WTC11 (cell line): ENCODE data around the gene GPR152. TPM values are rescaled to one million over a fixed set of nuclear protein-coding genes. Genes with fewer than 3 reads are reported as not detected.

Experiments used
- ATF1 ChIP-seq: sonication (generic); formaldehyde crosslinking; IDR thresholded peaks from 2 replicates; pipeline ENCODE4 v1.8.1; 2023; ENCODE audit warnings: mild to moderate bottlenecking, moderate library complexity, missing genetic modification reagents
- CREB1 ChIP-seq: sonication (generic); formaldehyde crosslinking; IDR thresholded peaks from 2 replicates; pipeline ENCODE4 v1.8.0; 2023; ENCODE audit warnings: mild to moderate bottlenecking, missing genetic modification reagents
- ETV6 ChIP-seq: sonication (generic); formaldehyde crosslinking; IDR thresholded peaks from 2 replicates; pipeline ENCODE4 v1.8.1; 2022; ENCODE audit warnings: mild to moderate bottlenecking, missing genetic modification reagents
- GTF2I ChIP-seq: fragments of 250-450 bp; sonication (Bioruptor Pico); conservative IDR thresholded peaks from 2 replicates; pipeline ENCODE4 v1.4.0; 2021; ENCODE audit warnings: mild to moderate bottlenecking
- NFYB ChIP-seq: sonication (generic); formaldehyde crosslinking; conservative IDR thresholded peaks from 2 replicates; pipeline ENCODE4 v1.8.0; 2022; ENCODE audit warnings: low read depth, missing genetic modification reagents
- NR1H2 ChIP-seq: sonication (generic); formaldehyde crosslinking; IDR thresholded peaks from 2 replicates; pipeline ENCODE4 v1.9.0; 2021; ENCODE audit warnings: mild to moderate bottlenecking, moderate library complexity, missing genetic modification reagents
- SMAD3 ChIP-seq: sonication (generic); formaldehyde crosslinking; IDR thresholded peaks from 2 replicates; pipeline ENCODE4 v1.8.0; 2022; ENCODE audit warnings: missing genetic modification reagents, mild to moderate bottlenecking, borderline replicate concordance
- SMAD4 ChIP-seq: sonication (generic); formaldehyde crosslinking; IDR thresholded peaks from 2 replicates; pipeline ENCODE4 v1.8.0; 2022; ENCODE audit warnings: mild to moderate bottlenecking, missing genetic modification reagents
- SP1 ChIP-seq: sonication (generic); formaldehyde crosslinking; conservative IDR thresholded peaks from 2 replicates; pipeline ENCODE4 v1.8.1; 2022; ENCODE audit warnings: missing genetic modification reagents
- TP53 ChIP-seq: sonication (generic); formaldehyde crosslinking; IDR thresholded peaks from 2 replicates; pipeline ENCODE4 v1.8.1; 2023; ENCODE audit warnings: mild to moderate bottlenecking, missing genetic modification reagents
- ZNF121 ChIP-seq: sonication (generic); formaldehyde crosslinking; IDR thresholded peaks from 2 replicates; pipeline ENCODE4 v1.8.0; 2023; ENCODE audit warnings: missing genetic modification reagents
- ZNF138 ChIP-seq: sonication (generic); formaldehyde crosslinking; conservative IDR thresholded peaks from 2 replicates; pipeline ENCODE4 v1.8.1; 2022; ENCODE audit warnings: mild to moderate bottlenecking, moderate library complexity, missing genetic modification reagents
- ZNF317 ChIP-seq: sonication (generic); formaldehyde crosslinking; IDR thresholded peaks from 2 replicates; pipeline ENCODE4 v1.8.1; 2023; ENCODE audit warnings: low read depth, mild to moderate bottlenecking, moderate library complexity, missing genetic modification reagents, borderline replicate concordance
- ZNF416 ChIP-seq: fragments of 250-450 bp; sonication (Bioruptor Pico); IDR thresholded peaks from 2 replicates; pipeline ENCODE4 v1.9.0; 2021; ENCODE audit warnings: mild to moderate bottlenecking, inconsistent platforms
- ZNF671 ChIP-seq: fragments of 250-450 bp; sonication (Bioruptor Pico); IDR thresholded peaks from 2 replicates; pipeline ENCODE4 v1.8.0; 2021; ENCODE audit warnings: mild to moderate bottlenecking
- total RNA-seq: library from RNA; stranded (reverse); gene quantifications from 3 replicates; pipeline ENCODE4 v1.2.3, GENCODE V29; 2021
- TF ChIP-seq, protein P1 (sequence below): sonication (generic); formaldehyde crosslinking; conservative IDR thresholded peaks from 2 replicates; pipeline ENCODE4 v1.8.1; 2023; ENCODE audit warnings: mild to moderate bottlenecking, low read depth, missing genetic modification reagents, moderate library complexity
- TF ChIP-seq, protein P2 (sequence below): sonication (generic); formaldehyde crosslinking; IDR thresholded peaks from 2 replicates; pipeline ENCODE4 v1.8.1; 2022; ENCODE audit warnings: missing genetic modification reagents, borderline replicate concordance
- TF ChIP-seq, protein P3 (sequence below): fragments of 250-450 bp; sonication (Bioruptor Pico); conservative IDR thresholded peaks from 2 replicates; pipeline ENCODE4 v1.9.0; 2021; ENCODE audit warnings: mild to moderate bottlenecking
- TF ChIP-seq, protein P4 (sequence below): sonication (generic); formaldehyde crosslinking; IDR thresholded peaks from 2 replicates; pipeline ENCODE4 v1.8.0; 2023; ENCODE audit warnings: missing genetic modification reagents
- TF ChIP-seq, protein P5 (sequence below): sonication (generic); formaldehyde crosslinking; IDR thresholded peaks from 2 replicates; pipeline ENCODE4 v1.8.1; 2022; ENCODE audit warnings: low read depth, missing genetic modification reagents, borderline replicate concordance
- TF ChIP-seq, protein P6 (sequence below): fragments of 250-450 bp; sonication (Bioruptor Pico); IDR thresholded peaks from 2 replicates; pipeline ENCODE4 v1.9.0; 2021; ENCODE audit warnings: mild to moderate bottlenecking
- TF ChIP-seq, protein P7 (sequence below): sonication (generic); formaldehyde crosslinking; conservative IDR thresholded peaks from 2 replicates; pipeline ENCODE4 v1.8.1; 2022; ENCODE audit warnings: mild to moderate bottlenecking, missing genetic modification reagents
- TF ChIP-seq, protein P8 (sequence below): fragments of 250-450 bp; sonication (Bioruptor Pico); IDR thresholded peaks from 2 replicates; pipeline ENCODE4 v2.1.2; 2022; ENCODE audit warnings: mild to moderate bottlenecking, moderate library complexity
- TF ChIP-seq, protein P9 (sequence below): sonication (generic); formaldehyde crosslinking; IDR thresholded peaks from 2 replicates; pipeline ENCODE4 v1.8.1; 2023; ENCODE audit warnings: mild to moderate bottlenecking, missing genetic modification reagents

GPR152 gene
- total RNA-seq, 1 experiment from 2014 or later: not detected

DNA sequence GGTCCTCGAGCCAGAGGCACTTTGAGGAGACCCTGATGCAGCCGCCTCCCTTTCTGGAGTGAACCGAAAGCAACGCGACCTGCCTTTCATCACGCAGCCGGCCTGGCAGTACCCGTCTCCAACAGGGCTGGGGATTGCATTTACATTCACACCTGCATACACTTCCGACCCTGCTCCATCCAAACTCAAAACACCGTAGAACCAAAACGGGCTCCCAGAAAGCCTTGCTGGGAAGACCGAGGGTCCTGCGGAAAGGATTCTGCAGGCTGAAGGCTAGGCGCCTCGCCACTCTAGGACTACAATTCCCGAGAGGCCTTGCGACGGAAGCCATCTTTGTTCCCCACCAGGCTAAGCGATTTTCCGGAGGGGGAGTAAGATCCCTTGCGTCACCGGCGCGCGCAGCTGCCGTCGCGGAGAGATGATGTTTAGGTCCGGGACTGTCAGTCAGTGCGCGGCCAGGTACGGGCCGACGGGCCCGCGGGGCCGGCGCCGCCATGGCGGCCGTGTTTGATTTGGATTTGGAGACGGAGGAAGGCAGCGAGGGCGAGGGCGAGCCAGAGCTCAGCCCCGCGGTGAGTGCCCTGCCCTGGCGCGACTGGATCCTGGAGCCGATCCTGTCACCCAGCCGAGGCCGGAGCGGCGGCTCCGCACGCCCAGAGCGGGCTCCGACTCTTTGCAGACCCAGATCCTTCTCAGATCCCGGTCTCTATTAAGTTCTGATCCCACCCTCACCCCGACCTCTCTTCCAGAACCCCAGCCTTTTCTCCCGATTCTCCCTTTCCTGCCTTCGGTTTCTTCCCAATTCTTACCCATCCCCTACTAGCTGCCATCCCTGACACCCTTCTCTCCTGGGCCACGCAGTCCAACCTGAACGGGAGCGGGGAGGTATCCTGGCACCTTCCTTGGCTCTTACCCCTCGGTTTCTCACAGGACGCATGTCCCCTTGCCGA lies 24.2 kb downstream of the GPR152 start, which contains the start of gene RPS6KB2 (continued):
- TF ChIP-seq, protein P1, sequence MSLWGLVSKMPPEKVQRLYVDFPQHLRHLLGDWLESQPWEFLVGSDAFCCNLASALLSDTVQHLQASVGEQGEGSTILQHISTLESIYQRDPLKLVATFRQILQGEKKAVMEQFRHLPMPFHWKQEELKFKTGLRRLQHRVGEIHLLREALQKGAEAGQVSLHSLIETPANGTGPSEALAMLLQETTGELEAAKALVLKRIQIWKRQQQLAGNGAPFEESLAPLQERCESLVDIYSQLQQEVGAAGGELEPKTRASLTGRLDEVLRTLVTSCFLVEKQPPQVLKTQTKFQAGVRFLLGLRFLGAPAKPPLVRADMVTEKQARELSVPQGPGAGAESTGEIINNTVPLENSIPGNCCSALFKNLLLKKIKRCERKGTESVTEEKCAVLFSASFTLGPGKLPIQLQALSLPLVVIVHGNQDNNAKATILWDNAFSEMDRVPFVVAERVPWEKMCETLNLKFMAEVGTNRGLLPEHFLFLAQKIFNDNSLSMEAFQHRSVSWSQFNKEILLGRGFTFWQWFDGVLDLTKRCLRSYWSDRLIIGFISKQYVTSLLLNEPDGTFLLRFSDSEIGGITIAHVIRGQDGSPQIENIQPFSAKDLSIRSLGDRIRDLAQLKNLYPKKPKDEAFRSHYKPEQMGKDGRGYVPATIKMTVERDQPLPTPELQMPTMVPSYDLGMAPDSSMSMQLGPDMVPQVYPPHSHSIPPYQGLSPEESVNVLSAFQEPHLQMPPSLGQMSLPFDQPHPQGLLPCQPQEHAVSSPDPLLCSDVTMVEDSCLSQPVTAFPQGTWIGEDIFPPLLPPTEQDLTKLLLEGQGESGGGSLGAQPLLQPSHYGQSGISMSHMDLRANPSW (CRISPR knock-in tag): no peak
- TF ChIP-seq, protein P2, sequence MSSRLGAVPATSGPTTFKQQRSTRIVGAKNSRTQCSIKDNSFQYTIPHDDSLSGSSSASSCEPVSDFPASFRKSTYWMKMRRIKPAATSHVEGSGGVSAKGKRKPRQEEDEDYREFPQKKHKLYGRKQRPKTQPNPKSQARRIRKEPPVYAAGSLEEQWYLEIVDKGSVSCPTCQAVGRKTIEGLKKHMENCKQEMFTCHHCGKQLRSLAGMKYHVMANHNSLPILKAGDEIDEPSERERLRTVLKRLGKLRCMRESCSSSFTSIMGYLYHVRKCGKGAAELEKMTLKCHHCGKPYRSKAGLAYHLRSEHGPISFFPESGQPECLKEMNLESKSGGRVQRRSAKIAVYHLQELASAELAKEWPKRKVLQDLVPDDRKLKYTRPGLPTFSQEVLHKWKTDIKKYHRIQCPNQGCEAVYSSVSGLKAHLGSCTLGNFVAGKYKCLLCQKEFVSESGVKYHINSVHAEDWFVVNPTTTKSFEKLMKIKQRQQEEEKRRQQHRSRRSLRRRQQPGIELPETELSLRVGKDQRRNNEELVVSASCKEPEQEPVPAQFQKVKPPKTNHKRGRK: no peak
- TF ChIP-seq NR1H2 (CRISPR knock-in tag) (no peak), ZNF138 (CRISPR knock-in tag) (no peak), SMAD4 (no peak), TP53 (no peak), ZNF416 (CRISPR knock-in tag) (no peak), SMAD3 (CRISPR knock-in tag) (no peak), SP1 (peak; percentile 89), ZNF317 (CRISPR knock-in tag) (no peak), ZNF671 (CRISPR knock-in tag) (no peak), ETV6 (CRISPR knock-in tag) (peak; percentile 84; the same call in 1 of the 2 replicates), CREB1 (CRISPR knock-in tag) (peak; percentile 92), GTF2I (CRISPR knock-in tag) (no peak), NFYB (CRISPR knock-in tag) (no peak), ATF1 (CRISPR knock-in tag) (peak; percentile 95; the same call in 1 of the 2 replicates), ZNF121 (no peak)
- TF ChIP-seq, protein P3, sequence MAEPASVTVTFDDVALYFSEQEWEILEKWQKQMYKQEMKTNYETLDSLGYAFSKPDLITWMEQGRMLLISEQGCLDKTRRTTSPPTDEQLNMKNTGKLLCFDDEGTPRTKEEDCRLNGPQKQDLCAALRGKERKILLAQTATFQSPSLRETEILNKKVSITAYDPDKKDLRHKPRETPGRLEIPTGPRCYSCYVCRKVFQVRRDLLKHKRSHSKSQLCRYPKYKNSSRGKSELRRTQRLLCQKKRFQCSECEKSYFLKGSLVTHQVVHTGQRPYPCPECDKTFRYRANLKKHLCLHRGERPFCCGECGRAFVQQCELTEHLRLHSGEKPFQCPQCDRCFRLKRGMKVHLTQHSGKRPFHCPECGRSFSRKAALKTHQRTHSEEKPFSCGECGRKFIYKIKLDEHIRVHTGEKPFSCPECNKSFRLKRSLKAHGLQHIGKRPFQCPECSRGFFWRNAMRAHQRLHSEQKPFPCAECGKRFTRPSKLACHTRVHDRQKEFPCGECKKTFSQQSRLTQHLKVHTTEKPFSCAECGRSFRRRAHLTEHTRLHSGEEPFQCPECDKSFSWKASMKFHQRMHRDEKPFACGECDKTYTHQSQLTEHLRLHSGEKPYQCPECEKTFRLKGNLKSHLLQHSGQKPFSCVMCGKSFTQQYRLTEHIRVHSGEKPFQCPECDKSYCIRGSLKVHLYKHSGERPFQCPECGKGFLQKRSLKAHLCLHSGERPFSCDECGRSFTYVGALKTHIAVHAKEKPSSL (CRISPR knock-in tag): no peak
- TF ChIP-seq, protein P4, sequence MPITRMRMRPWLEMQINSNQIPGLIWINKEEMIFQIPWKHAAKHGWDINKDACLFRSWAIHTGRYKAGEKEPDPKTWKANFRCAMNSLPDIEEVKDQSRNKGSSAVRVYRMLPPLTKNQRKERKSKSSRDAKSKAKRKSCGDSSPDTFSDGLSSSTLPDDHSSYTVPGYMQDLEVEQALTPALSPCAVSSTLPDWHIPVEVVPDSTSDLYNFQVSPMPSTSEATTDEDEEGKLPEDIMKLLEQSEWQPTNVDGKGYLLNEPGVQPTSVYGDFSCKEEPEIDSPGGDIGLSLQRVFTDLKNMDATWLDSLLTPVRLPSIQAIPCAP (CRISPR knock-in tag): no peak; the same call in 1 of the 2 replicates
- TF ChIP-seq, protein P5, sequence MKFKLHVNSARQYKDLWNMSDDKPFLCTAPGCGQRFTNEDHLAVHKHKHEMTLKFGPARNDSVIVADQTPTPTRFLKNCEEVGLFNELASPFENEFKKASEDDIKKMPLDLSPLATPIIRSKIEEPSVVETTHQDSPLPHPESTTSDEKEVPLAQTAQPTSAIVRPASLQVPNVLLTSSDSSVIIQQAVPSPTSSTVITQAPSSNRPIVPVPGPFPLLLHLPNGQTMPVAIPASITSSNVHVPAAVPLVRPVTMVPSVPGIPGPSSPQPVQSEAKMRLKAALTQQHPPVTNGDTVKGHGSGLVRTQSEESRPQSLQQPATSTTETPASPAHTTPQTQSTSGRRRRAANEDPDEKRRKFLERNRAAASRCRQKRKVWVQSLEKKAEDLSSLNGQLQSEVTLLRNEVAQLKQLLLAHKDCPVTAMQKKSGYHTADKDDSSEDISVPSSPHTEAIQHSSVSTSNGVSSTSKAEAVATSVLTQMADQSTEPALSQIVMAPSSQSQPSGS (CRISPR knock-in tag): no peak
- TF ChIP-seq, protein P6, sequence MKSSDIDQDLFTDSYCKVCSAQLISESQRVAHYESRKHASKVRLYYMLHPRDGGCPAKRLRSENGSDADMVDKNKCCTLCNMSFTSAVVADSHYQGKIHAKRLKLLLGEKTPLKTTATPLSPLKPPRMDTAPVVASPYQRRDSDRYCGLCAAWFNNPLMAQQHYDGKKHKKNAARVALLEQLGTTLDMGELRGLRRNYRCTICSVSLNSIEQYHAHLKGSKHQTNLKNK (CRISPR knock-in tag): no peak
- TF ChIP-seq, protein P7, sequence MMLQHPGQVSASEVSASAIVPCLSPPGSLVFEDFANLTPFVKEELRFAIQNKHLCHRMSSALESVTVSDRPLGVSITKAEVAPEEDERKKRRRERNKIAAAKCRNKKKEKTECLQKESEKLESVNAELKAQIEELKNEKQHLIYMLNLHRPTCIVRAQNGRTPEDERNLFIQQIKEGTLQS (CRISPR knock-in tag): 0 out of 2 replicates have a peak, but pooled peaks have one; percentile 49
- TF ChIP-seq, protein P8, sequence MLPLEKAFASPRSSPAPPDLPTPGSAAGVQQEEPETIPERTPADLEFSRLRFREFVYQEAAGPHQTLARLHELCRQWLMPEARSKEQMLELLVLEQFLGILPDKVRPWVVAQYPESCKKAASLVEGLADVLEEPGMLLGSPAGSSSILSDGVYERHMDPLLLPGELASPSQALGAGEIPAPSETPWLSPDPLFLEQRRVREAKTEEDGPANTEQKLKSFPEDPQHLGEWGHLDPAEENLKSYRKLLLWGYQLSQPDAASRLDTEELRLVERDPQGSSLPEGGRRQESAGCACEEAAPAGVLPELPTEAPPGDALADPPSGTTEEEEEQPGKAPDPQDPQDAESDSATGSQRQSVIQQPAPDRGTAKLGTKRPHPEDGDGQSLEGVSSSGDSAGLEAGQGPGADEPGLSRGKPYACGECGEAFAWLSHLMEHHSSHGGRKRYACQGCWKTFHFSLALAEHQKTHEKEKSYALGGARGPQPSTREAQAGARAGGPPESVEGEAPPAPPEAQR: no peak
- TF ChIP-seq, protein P9, sequence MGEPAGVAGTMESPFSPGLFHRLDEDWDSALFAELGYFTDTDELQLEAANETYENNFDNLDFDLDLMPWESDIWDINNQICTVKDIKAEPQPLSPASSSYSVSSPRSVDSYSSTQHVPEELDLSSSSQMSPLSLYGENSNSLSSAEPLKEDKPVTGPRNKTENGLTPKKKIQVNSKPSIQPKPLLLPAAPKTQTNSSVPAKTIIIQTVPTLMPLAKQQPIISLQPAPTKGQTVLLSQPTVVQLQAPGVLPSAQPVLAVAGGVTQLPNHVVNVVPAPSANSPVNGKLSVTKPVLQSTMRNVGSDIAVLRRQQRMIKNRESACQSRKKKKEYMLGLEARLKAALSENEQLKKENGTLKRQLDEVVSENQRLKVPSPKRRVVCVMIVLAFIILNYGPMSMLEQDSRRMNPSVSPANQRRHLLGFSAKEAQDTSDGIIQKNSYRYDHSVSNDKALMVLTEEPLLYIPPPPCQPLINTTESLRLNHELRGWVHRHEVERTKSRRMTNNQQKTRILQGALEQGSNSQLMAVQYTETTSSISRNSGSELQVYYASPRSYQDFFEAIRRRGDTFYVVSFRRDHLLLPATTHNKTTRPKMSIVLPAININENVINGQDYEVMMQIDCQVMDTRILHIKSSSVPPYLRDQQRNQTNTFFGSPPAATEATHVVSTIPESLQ: no peak
